GM19023 (cell line): ENCODE data around the gene SLC25A48.

Experiments
- ATAC-seq: cut with Tn5 transposase; IDR thresholded peaks from one replicate; pipeline ENCODE4 v1.9.1; 2021; ENCODE audit warnings: mild to moderate bottlenecking, moderate library complexity; ENCODE audit not compliant: unreplicated experiment

SLC25A48 gene

GRCh38 chr5:135834639-135835529 is at the start of gene SLC25A48:
Gene SLC25A48 (plus strand): TSS chr5:135834663. CDS start chr5:135834848, 185 bp downstream.
- ATAC-seq = no peak

GRCh38 chr5:135800656-135801055 is 33.8 kb upstream of the SLC25A48 start:
- no peak for ATAC-seq

- ATAC-seq = no peak
Observed at GRCh38 chr5:135810188-135810943, 24.1 kb upstream of the SLC25A48 start.

GRCh38 chr5:135811007-135811406 is 23.5 kb upstream of the SLC25A48 start:
- no peak for ATAC-seq

GRCh38 chr5:135813758-135814157 is 20.7 kb upstream of the SLC25A48 start:
- ATAC-seq = no peak

GRCh38 chr5:135814316-135814715 is 20.1 kb upstream of the SLC25A48 start:
- ATAC-seq = no peak

- ATAC-seq = no peak
Observed at GRCh38 chr5:135814812-135815211, 19.7 kb upstream of the SLC25A48 start.

GRCh38 chr5:135821061-135821801 is 13.2 kb upstream of the SLC25A48 start:
- no peak for ATAC-seq

GRCh38 chr5:135821802-135822201 is 12.7 kb upstream of the SLC25A48 start:
- ATAC-seq = no peak

GRCh38 chr5:135822286-135822685 is 12.2 kb upstream of the SLC25A48 start:
- no peak for ATAC-seq

GRCh38 chr5:135822959-135823358 is 11.5 kb upstream of the SLC25A48 start:
- no peak for ATAC-seq

GRCh38 chr5:135823881-135824280 is 10.6 kb upstream of the SLC25A48 start:
- no peak for ATAC-seq

GRCh38 chr5:135824541-135825041 is 9.9 kb upstream of the SLC25A48 start:
- no peak for ATAC-seq

- no peak for ATAC-seq
Observed at GRCh38 chr5:135825373-135826220, 8.9 kb upstream of the SLC25A48 start.

- ATAC-seq = no peak
Observed at GRCh38 chr5:135826221-135826525, 8.3 kb upstream of the SLC25A48 start.

- ATAC-seq = no peak
Observed at GRCh38 chr5:135826994-135827671, 7.3 kb upstream of the SLC25A48 start.

GRCh38 chr5:135827965-135828781 is 6.3 kb upstream of the SLC25A48 start:
- no peak for ATAC-seq

- no peak for ATAC-seq
Observed at GRCh38 chr5:135828782-135829127, 5.7 kb upstream of the SLC25A48 start.

- no peak for ATAC-seq
Observed at GRCh38 chr5:135829179-135829578, 5.3 kb upstream of the SLC25A48 start.
